Esophagus muscularis mucosa (tissue), 4 donors: Measurements from ENCODE around the gene ATP10A.

Source experiments
- CTCF ChIP-seq, 3 experiments: fragments of 200-600 bp in 2 of 3; fragments of 450-650 bp in 1 of 3; sonication (generic) in 2 of 3; IDR thresholded peaks; one replicate each; pipeline ENCODE4 v1.5.1; 2017 to 2019; ENCODE audit warnings: antibody characterized with exemption in 3 of 3, mild to moderate bottlenecking in 2 of 3, moderate library complexity in 1 of 3
- EP300 ChIP-seq: sonication (generic); formaldehyde crosslinking; IDR thresholded peaks from one replicate; pipeline ENCODE4 v1.6.1; 2017; ENCODE audit warnings: antibody characterized with exemption
- POLR2AphosphoS5 ChIP-seq, 2 donors: sonication (generic); formaldehyde crosslinking; IDR thresholded peaks; one replicate each; pipeline ENCODE4 v1.6.1; 2017; ENCODE audit warnings: antibody characterized with exemption in 2 of 2

GRCh38 chr15:25742041-25742730 is 120.9 kb downstream of the ATP10A start:
- no peak for TF ChIP-seq CTCF (IDR thresholded peaks at IDR 0.05)
- TF ChIP-seq EP300 = no peak
- TF ChIP-seq POLR2AphosphoS5 (IDR thresholded peaks at IDR 0.05) = no peak
